ENCODE results near the gene MKNK2.

MKNK2 gene

DNA sequence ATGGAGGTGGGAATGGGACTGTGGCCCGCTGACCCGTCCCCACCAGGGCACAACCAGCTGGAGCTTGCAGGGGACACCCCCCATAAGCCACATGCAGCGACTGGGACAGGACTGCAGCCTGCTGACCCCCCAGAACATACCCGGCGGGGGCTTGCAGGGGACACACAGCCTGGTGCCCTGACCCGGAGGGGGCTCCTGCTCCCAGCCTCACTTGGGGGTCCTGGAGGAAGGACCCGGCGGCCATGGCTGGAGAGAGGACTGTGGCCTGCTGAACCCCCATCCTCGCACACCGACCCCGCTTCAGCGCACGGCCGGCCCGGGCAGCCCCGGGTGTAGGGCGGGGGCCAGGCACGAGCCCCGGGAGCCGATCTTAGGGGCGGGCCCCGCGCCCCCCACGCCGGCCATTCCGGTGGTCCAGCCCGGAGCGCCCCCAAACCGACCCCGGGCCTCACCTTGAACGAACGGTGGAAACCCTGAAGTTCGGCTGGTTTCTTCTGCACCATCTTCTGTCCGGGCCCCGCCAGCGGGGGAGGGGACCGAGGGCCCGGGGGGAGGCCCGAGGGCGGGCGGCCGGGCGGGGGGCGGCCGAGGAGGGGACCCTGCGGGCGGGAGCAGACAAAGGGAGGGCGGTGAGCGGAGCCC lies 574 bp downstream of the MKNK2 start:
- H3K4me3 ChIP-seq (ENCODE audit: low read depth, low read length), result peak overlapping the region; percentile 93
- TF ChIP-seq, protein P1, sequence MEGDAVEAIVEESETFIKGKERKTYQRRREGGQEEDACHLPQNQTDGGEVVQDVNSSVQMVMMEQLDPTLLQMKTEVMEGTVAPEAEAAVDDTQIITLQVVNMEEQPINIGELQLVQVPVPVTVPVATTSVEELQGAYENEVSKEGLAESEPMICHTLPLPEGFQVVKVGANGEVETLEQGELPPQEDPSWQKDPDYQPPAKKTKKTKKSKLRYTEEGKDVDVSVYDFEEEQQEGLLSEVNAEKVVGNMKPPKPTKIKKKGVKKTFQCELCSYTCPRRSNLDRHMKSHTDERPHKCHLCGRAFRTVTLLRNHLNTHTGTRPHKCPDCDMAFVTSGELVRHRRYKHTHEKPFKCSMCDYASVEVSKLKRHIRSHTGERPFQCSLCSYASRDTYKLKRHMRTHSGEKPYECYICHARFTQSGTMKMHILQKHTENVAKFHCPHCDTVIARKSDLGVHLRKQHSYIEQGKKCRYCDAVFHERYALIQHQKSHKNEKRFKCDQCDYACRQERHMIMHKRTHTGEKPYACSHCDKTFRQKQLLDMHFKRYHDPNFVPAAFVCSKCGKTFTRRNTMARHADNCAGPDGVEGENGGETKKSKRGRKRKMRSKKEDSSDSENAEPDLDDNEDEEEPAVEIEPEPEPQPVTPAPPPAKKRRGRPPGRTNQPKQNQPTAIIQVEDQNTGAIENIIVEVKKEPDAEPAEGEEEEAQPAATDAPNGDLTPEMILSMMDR (IDR thresholded peaks at IDR 0.05; ENCODE audit: low read depth, low read length, missing control alignments), result no peak
- no peak for DNase-seq (ENCODE audit: low read depth)
- in situ Hi-C loops (cut with HindIII; ENCODE audit: low sequenced_read_pairs), result no loop called here

DNA sequence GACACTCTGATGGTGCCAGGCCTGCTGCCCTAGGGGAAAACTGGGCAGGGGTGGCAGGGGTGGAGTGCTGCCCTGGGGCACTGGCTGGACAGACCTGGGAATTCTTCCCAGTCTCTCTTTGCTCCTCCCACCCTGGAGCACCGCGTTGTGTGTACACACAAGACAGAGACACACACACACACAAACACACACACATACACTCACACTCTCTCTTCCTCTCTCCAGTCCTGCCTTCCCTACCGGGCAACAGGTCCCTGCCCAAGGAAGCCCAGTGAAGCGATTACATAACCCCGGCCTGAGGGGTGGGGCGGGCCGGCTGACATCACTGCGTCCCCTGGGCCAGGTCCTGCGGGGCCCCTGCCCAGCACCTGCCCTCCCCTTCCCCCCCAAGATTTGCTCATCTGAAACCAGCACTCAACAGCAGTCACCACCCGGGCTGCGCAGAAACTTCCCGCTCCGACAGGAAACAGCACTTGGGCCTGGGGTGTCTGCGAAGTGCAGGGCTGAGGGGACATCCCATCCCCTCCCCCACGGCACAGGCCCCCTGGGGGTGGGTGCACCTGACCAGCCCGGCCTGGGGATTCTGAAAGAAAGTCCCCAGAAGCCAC lies 1.2 kb downstream of the MKNK2 start:
- DNase-seq (ENCODE audit: low read depth), result no peak
- TF ChIP-seq, protein P1 (IDR thresholded peaks at IDR 0.05; ENCODE audit: low read depth, low read length, missing control alignments), result no peak
- peak overlapping the region; percentile 93 for H3K4me3 ChIP-seq (ENCODE audit: low read depth, low read length)
- in situ Hi-C loops (cut with HindIII; ENCODE audit: low sequenced_read_pairs), result no loop called here

DNA sequence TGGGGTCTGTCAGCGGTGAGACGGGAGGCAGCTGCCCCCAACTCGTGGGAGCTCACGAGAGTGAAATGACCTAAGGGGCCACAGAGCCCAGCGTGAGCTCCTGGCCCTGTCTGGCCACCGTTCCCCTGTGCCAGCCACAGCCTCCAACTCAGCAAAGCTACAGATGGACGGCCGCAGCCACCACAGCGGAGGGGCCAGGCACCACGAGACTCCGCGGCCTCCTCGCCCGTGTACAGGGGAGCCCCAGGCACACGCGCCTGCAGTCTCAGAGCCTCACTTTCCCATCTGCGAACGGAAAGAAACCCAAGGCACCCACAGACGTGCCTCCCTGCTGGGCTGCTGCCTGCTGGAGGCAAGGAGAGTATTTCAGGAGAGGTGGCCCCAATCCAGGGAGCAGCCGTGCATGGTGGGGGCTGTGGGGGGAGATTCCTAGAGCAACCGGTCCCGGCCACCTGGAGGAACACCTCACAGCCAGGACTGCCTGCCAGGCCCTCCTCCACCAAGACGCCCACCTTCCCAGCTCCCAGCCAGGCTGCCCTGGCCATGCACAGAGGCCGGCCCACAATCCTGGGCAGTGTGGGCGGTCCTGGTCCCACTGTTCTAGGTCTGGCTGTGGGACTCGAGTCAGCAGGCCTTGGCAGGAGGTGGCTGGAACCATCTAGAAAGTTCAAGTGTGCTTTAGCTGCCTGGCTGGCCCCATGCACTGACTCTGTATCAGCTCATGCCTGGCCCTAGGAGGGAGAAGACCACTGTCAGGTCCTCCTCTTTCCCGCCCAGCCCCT lies 1.9 kb downstream of the MKNK2 start:
- no peak for DNase-seq (ENCODE audit: low read depth)
- in situ Hi-C loops (cut with HindIII; ENCODE audit: low sequenced_read_pairs), result no loop called here
- peak overlapping the region; percentile 93 for H3K4me3 ChIP-seq (ENCODE audit: low read depth, low read length)
- TF ChIP-seq, protein P1 (IDR thresholded peaks at IDR 0.05; ENCODE audit: low read depth, low read length, missing control alignments), result no peak

DNA sequence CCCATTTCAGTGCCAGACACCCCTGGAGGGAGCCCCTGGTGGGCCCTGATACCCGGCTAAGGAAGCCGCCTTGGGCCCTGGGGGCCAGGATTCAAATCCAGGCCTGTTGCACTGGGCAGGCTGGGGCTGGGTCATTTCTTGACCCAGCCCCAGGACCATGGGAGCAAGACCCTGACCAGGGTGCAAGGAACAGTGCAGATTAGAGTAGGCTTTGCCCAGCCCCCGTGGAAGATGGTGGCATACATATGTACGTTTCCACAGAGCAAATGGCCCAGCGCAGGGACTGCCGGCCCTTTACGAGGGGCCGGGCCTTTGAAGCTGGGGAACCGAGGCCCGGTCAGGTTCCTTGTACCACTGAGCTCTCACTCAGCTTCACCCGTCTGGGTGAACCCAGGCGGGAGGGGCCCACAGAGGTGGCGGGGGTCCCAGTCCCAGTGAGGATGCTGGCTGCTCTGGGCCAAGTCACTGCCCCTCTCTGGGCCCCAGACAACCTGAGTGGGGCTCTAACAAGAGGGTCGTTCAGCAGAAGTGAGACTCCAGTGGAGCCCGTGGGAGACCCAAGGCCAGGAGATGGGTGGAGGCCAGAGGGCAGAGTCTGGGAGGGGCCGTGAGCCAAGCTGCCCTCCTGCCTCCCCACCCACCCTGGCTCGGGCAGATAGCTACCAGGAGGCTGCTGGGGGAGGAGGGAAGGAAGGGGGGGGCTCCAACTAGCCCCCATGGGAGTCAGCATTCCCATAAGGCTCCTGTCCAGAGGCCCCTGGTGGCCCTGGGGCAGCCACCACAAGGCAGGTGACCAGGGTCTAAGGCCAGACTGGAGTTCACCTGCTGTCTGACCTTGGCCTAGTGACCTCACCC lies 2.7 kb downstream of the MKNK2 start:
- DNase-seq (ENCODE audit: low read depth), result no peak
- TF ChIP-seq, protein P1 (IDR thresholded peaks at IDR 0.05; ENCODE audit: low read depth, low read length, missing control alignments), result no peak
- peak overlapping the region; percentile 93 for H3K4me3 ChIP-seq (ENCODE audit: low read depth, low read length)
- in situ Hi-C loops (cut with HindIII; ENCODE audit: low sequenced_read_pairs), result no loop called here

DNA sequence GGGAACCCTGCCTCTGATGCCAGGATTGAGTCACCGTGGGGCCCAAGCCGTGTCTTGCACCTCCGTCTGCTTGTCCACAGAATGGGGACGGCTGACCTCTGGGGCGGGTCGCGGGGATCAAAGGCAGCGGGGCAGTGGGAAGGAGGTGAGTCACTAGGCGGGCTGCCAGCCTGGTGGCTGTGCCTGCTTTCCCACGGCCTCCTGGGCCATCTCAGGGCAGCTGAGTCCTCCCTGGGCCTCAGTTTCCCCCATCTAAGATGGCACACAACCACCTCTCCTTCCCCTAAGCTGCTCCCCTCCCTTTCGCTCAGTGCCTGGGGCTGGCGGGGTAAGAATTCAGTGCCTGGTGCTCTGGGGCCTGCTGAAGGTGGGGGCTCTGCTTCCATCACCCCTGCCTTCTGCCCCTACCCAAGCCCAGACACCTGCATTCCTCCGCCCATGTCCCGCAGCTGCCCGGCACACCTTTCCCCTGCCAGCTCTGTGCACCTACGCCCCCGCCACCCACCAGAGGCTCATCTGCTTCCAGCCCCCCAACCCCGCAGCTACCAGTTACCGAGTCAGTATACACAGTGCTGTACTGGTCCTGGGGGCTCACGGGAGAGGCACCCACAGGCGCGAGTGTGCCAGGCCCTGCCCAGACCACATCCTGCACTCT lies 3.5 kb downstream of the MKNK2 start:
- no peak overlapping the region for H3K4me3 ChIP-seq (ENCODE audit: low read depth, low read length)
- DNase-seq (ENCODE audit: low read depth), result no peak
- TF ChIP-seq, protein P1 (IDR thresholded peaks at IDR 0.05; ENCODE audit: low read depth, low read length, missing control alignments), result no peak
- in situ Hi-C loops (cut with HindIII; ENCODE audit: low sequenced_read_pairs), result no loop called here

DNA sequence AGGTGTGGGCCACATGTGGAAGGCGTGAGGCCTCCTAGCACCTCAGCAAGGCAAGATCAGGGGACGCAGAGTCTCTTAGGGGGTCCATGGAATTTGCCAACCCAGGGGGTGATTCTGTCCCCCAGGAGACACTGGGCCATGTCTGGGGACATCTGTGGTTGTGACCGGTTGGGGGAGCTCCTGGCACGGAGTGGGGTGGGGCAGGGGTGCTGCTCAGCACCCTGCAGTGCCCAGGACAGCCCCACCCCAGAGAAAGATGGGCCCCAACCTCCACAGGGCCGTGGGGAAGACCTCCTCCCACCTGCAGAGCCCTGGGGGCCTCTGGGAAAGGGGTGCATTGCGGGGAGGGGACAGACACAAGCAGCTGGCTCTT lies 4.0 kb downstream of the MKNK2 start:
- no peak for DNase-seq (ENCODE audit: low read depth)

More for the DNA sequence above, 4.0 kb downstream of the MKNK2 start:
- H3K4me3 ChIP-seq (ENCODE audit: low read depth, low read length), result no peak overlapping the region
- in situ Hi-C loops (cut with HindIII; ENCODE audit: low sequenced_read_pairs), result no loop called here
- TF ChIP-seq, protein P1 (IDR thresholded peaks at IDR 0.05; ENCODE audit: low read depth, low read length, missing control alignments), result no peak

Measured in astrocyte of the cerebellum (primary cell).